A549 (cell line): Measurements from ENCODE around the gene COX7A2L.

ENCODE experiments used
- CTCF ChIP-seq: fragments of >200 bp; sonication (Bioruptor Twin); formaldehyde crosslinking; IDR thresholded peaks from 3 replicates; pipeline ENCODE4 v1.5.1; 2016
- ELK1 ChIP-seq: fragments of 150-350 bp; IDR thresholded peaks from 2 replicates; pipeline ENCODE4 v1.6.1; 2014; ENCODE audit warnings: low read depth, mild to moderate bottlenecking, low read length
- EP300 ChIP-seq, 2 experiments: fragments of >200 bp; sonication (Bioruptor Twin); formaldehyde crosslinking; IDR thresholded peaks; 2 replicates in 1 of 2; 3 replicates in 1 of 2; pipeline ENCODE4 v1.6.1; 2016 to 2017
- FOSL2 ChIP-seq, 2 experiments: fragments of 450-650 bp in 1 of 2; fragments of >200 bp in 1 of 2; sonication (Bioruptor Twin) in 1 of 2; formaldehyde crosslinking; IDR thresholded peaks; 2 replicates each; pipeline versions ENCODE4 v1.5.0 to v1.6.1; 2016 to 2020; ENCODE audit warnings: mild to moderate bottlenecking in 1 of 2, moderate library complexity in 1 of 2
- MAFK ChIP-seq: fragments of 450-650 bp; IDR thresholded peaks from 2 replicates; pipeline ENCODE4 v1.6.1; 2014; ENCODE audit not compliant: partially characterized antibody
- MYC ChIP-seq: IDR thresholded peaks from 2 replicates; pipeline ENCODE4 v1.6.1; 2012; ENCODE audit warnings: mild to moderate bottlenecking, inconsistent platforms, low read length, improper control_type of control experiment, borderline replicate concordance
- NPAS2 ChIP-seq: fragments of 250-450 bp; sonication (Bioruptor Pico); IDR thresholded peaks from 2 replicates; pipeline ENCODE4 v1.8.0; 2022; ENCODE audit warnings: mild to moderate bottlenecking, moderate library complexity, borderline replicate concordance
- POLR2A ChIP-seq: IDR thresholded peaks from 2 replicates; pipeline ENCODE4 v1.6.1; 2012; ENCODE audit warnings: mild to moderate bottlenecking, low read length
- RCOR1 ChIP-seq: fragments of 150-350 bp; IDR thresholded peaks from 2 replicates; pipeline ENCODE4 v1.6.1; 2014; ENCODE audit warnings: antibody characterized with exemption, low read length, low read depth

GRCh38 chr2:42386682-42387081 is 25.7 kb upstream of the COX7A2L start:
- TF ChIP-seq MYC (no peak), CTCF (peak; percentile 27; the same call in 2 of the 3 replicates), RCOR1 (no peak), FOSL2 (IDR thresholded peaks at IDR 0.05) (no peak), FOSL2 (CRISPR knock-in tag; IDR thresholded peaks at IDR 0.05) (no peak), ELK1 (no peak), EP300 (IDR thresholded peaks at IDR 0.05) (no peak), POLR2A (no peak), MAFK (no peak), NPAS2 (CRISPR knock-in tag) (no peak)
